ENCODE data around the gene PTGIR. TPM values are rescaled to one million over a fixed set of nuclear protein-coding genes. Genes with fewer than 3 reads are reported as not detected.

The PTGIR gene
- total and polyA plus RNA-seq, 10 of the 15 experiments (the other 5 are each of a cell fraction or from before 2014, with no cell fraction given), result 0.34 to 29.1 (median 9.9) TPM

GRCh38 chr19:46600384-46601317 is 24.2 kb downstream of the PTGIR start:
- H3K27ac ChIP-seq (ENCODE audit: control insufficient read depth, insufficient read depth), result peak overlapping the region; percentile 98
- H3K79me2 ChIP-seq (ENCODE audit: control insufficient read depth, insufficient read depth, low read length), result peaks cover 44% of the 10 kb centered on the region
- peaks cover 12% of the 10 kb centered on the region for H3K4me1 ChIP-seq (ENCODE audit: control insufficient read depth, insufficient read depth, low read length)
- peak overlapping the region; percentile 73 for H3K4me2 ChIP-seq (ENCODE audit: control insufficient read depth, insufficient read depth)
- WGBS (ENCODE audit: insufficient coverage, insufficient replicate concordance, low lambda C conversion rate, missing lambda C conversion rate), result under 1% methylated on average over 67 of the region's 93 CpGs
- FAIRE-seq (peak; percentile 95), DNase-seq (ENCODE audit: low read depth, low spot score) (peak; percentile 85), ATAC-seq (peak; percentile 81)
- peak overlapping the region; percentile 72 for H3K4me3 ChIP-seq
- POLR2A ChIA-PET, result interaction anchor here (1.0 to 7.3 kb wide), 7 partner anchors 12 to 883 kb away, joined by 3 to 72 read pairs (median 5); partner anchors contain the start of genes CCDC61, DACT3 and PTGIR
- H2AFZ ChIP-seq (ENCODE audit: control insufficient read depth, low read depth, low read length), result peak overlapping the region; percentile 97
- RAD21 ChIA-PET (ENCODE audit: unreplicated experiment), result interaction anchor here (0.9 to 4.7 kb wide), 8 partner anchors 12 to 144 kb away, joined by 3 to 48 read pairs (median 6); partner anchors contain the start of genes DACT3 and PRKD2
- TSS peak; percentile 90 for BruUV-seq (replicated peaks)
- in situ Hi-C loops (cut with MboI), result no loop called here
- peaks cover 8% of the 10 kb centered on the region for H4K20me1 ChIP-seq (ENCODE audit: control insufficient read depth, insufficient read depth)
- peaks cover 2 to 4% of the 10 kb centered on the region in 2 experiments; a peak in 3 of 4 replicates for H3K36me3 ChIP-seq (ENCODE audit: control insufficient read depth in 2 of 2, insufficient read depth in 2 of 2, low read length in 1 of 2)
- SMC1A ChIA-PET (ENCODE audit: uncharacterized antibody, unreplicated experiment), result interaction anchor here (0.7 to 4.7 kb wide), 6 partner anchors 15 to 61 kb away, joined by 3 to 83 read pairs (median 4); partner anchors contain the start of genes DACT3 and PTGIR
- CTCF ChIA-PET, result interaction anchor here (0.8 to 5.6 kb wide), 7 partner anchors 14 to 584 kb away, joined by 3 to 73 read pairs (median 13); partner anchors contain the start of gene DACT3
- H3K9me3 ChIP-seq (replicated peaks; ENCODE audit: control insufficient read depth, insufficient read depth, low read length), result peaks cover 7% of the 10 kb centered on the region; the same call in 2 of the 3 replicates
- intact Hi-C loops (cut with micrococcal nuclease; ENCODE audit: unreplicated experiment), result no loop called here
- no peaks in the 10 kb centered on the region for H3K27me3 ChIP-seq (replicated peaks in 1 of 2; ENCODE audit: control insufficient read depth in 2 of 2, insufficient read depth in 2 of 2, low read length in 1 of 2)
- peak overlapping the region; percentile 99 for H3K9ac ChIP-seq (ENCODE audit: control insufficient read depth, insufficient read depth, low read length)
- TF ChIP-seq ZNF622 (IDR thresholded peaks at IDR 0.05) (no peak), IKZF2 (IDR thresholded peaks at IDR 0.05) (peak in 1 of 2 experiments; percentile 67; a peak in 1 of 4 replicates), NFXL1 (IDR thresholded peaks at IDR 0.05; ENCODE audit: borderline replicate concordance) (no peak), MYB (IDR thresholded peaks at IDR 0.05; ENCODE audit: borderline replicate concordance, low read depth, low read length) (no peak; the same call in 1 of the 2 replicates), SRF (IDR thresholded peaks at IDR 0.05; ENCODE audit: low read depth in 2 of 2, low read length in 2 of 2) (peak in 1 of 2 experiments; percentile 42; a peak in 1 of 4 replicates), SP1 (IDR thresholded peaks at IDR 0.05; ENCODE audit: low read depth, low read length) (peak; percentile 96), TCF3 (IDR thresholded peaks at IDR 0.05; ENCODE audit: borderline replicate concordance, insufficient read depth, low read depth, low read length) (no peak; the same call in 1 of the 2 replicates), BHLHE40 (IDR thresholded peaks at IDR 0.05; ENCODE audit: borderline replicate concordance in 1 of 2, low read depth in 2 of 2, low read length in 1 of 2) (peak; percentile 98), STAT1 (conservative IDR thresholded peaks at IDR 0.05) (peak; percentile 99), ATF7 (IDR thresholded peaks at IDR 0.05; ENCODE audit: low read depth) (peak; percentile 100), EED (IDR thresholded peaks at IDR 0.05; ENCODE audit: low read depth) (no peak), ZNF384 (IDR thresholded peaks at IDR 0.05; ENCODE audit: borderline replicate concordance, low read depth, low read length) (no peak), MTA3 (IDR thresholded peaks at IDR 0.05; ENCODE audit: borderline replicate concordance, low read length) (no peak), MEF2B (IDR thresholded peaks at IDR 0.05; ENCODE audit: partially characterized antibody, poor library complexity, severe bottlenecking) (peak; percentile 67), FOS (IDR thresholded peaks at IDR 0.05; ENCODE audit: borderline replicate concordance, extremely low read depth, insufficient read length) (peak; percentile 20)
- TF ChIP-seq, protein P1, sequence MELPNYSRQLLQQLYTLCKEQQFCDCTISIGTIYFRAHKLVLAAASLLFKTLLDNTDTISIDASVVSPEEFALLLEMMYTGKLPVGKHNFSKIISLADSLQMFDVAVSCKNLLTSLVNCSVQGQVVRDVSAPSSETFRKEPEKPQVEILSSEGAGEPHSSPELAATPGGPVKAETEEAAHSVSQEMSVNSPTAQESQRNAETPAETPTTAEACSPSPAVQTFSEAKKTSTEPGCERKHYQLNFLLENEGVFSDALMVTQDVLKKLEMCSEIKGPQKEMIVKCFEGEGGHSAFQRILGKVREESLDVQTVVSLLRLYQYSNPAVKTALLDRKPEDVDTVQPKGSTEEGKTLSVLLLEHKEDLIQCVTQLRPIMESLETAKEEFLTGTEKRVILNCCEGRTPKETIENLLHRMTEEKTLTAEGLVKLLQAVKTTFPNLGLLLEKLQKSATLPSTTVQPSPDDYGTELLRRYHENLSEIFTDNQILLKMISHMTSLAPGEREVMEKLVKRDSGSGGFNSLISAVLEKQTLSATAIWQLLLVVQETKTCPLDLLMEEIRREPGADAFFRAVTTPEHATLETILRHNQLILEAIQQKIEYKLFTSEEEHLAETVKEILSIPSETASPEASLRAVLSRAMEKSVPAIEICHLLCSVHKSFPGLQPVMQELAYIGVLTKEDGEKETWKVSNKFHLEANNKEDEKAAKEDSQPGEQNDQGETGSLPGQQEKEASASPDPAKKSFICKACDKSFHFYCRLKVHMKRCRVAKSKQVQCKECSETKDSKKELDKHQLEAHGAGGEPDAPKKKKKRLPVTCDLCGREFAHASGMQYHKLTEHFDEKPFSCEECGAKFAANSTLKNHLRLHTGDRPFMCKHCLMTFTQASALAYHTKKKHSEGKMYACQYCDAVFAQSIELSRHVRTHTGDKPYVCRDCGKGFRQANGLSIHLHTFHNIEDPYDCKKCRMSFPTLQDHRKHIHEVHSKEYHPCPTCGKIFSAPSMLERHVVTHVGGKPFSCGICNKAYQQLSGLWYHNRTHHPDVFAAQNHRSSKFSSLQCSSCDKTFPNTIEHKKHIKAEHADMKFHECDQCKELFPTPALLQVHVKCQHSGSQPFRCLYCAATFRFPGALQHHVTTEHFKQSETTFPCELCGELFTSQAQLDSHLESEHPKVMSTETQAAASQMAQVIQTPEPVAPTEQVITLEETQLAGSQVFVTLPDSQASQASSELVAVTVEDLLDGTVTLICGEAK (IDR thresholded peaks at IDR 0.05; ENCODE audit: borderline replicate concordance), result peak; percentile 70
- TF ChIP-seq, protein P2, sequence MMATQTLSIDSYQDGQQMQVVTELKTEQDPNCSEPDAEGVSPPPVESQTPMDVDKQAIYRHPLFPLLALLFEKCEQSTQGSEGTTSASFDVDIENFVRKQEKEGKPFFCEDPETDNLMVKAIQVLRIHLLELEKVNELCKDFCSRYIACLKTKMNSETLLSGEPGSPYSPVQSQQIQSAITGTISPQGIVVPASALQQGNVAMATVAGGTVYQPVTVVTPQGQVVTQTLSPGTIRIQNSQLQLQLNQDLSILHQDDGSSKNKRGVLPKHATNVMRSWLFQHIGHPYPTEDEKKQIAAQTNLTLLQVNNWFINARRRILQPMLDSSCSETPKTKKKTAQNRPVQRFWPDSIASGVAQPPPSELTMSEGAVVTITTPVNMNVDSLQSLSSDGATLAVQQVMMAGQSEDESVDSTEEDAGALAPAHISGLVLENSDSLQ (IDR thresholded peaks at IDR 0.05), result 0 out of 2 replicates have a peak, but pooled peaks have one; percentile 14

Data from GM12878 (cell line).